CD4-positive, alpha-beta T cell treated with Interleukin-15 for 1 hour (primary cell): ENCODE results near the gene C11orf52.
A peak's percentile ranks its signal among the peaks of the same experiment; 100 is the strongest.
"Not testable (repeated sequence)": the region's sequence is repeated elsewhere in the genome, so short reads cannot be mapped to it uniquely, and the experiment has no call there.

Experiments used
- DNase-seq: peaks from one replicate; pipeline ENCODE4 v3.0.0-alpha.2; 2020

C11orf52 gene

GRCh38 chr11:111918390-111919256 lies at the start of gene C11orf52:
TSS of gene C11orf52 (plus strand) at chr11:111918913. CDS start at chr11:111918973, 60 bp downstream.
- no peak for DNase-seq

DNA sequence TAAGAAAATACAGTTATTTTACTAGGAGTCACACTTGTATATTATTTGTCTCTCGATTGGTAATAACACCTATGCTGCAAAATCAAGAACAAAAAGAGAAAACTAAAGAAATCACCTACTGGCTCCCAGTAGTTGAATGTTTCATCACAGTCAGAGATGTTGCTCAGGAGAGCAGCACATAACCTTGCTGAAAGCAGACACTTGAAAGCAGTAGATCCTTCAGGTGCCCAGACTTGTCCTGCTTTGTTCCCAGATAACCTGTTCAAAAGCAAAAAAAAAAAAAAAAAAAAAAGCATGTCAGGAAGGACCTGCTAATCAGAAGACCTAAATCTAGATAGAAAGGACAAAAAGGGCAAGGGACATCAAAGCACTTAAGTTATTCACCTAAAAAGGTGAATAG lies 48.6 kb upstream of the C11orf52 start:
- no peak for DNase-seq

DNA sequence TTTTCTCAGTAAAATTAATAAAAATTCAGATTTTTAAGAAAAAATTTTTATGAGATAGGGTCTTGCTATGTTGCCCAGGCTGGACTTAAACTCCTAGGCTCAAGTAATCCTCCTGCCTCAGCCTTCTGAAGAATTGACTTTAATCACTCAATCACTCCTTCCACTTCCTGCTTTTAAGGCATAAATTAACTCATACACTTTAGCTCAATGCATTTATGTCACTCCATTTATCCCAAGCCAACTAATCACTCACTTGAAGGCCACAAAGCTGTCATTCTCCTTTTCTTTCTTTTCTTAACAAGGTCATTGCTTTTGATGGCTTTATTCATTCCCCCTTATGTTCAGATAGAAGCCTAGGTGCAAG lies 48.2 kb upstream of the C11orf52 start:
- DNase-seq: no peak

DNA sequence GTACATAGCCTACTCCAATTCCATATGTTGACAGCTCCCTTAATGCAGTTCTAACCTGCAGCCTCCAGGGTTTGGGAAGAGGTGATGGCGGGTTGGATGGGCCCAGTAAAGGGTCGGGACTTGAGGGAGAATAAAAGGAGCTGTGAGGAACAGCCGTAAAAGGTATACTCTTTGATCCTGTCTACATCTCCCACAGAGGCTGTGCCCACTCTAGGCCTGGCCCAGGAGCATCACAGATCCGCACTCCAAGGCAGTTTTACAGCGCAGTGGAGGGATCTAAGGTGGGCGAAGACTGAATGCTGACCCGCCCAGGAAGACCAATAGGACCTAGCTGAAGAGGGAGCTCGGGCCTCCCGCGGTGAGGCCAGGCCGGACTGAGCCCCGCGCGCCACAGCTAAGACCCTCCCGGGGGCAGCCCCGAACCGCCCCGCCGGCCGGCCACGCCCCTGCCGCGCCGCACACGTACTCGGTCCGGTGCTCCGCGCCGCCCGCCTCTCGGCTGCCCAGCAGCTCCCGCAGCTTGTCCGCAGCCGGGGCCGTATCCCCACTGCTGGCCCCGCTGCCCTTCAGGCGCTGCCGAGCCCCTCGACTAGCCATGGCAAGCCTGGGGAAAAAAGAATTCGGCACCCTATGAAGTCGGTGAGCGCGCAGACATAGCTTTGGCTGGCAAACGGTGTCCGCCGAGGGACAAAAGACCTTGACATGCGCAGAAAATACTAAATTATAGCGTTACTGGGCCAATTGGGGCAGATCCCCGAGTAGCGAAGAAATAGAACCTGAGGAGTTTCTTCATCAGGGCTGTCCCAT lies 47.6 kb upstream of the C11orf52 start, which contains the start of gene ALG9:
ALG9 (minus strand) TSS at position 696 of the 807 bp plus-strand sequence; CDS start at position 597, 99 bp downstream.
- peak; percentile 83 for DNase-seq

DNA sequence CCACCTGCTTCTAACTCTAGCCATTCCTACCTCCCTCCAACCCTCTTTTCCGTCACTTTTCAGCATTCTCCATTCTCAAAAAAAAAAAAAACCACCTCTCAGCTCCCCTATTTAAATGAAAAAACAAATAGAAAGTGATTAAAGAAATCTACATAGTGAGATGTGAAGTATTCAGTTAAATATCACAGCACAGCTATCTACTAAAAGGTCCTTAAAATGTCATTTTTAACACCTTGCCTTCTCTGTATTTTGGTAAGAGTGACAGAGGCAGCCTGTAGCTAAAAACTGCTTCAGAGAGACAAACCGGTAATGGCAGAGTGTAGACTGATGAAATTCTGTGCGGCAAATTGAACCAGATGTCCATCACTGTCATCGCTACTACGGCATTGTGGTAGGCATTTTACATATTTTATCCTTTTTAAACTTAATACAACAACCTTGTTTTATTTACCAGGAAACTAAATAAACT lies 47.0 kb upstream of the C11orf52 start:
- DNase-seq: no peak

DNA sequence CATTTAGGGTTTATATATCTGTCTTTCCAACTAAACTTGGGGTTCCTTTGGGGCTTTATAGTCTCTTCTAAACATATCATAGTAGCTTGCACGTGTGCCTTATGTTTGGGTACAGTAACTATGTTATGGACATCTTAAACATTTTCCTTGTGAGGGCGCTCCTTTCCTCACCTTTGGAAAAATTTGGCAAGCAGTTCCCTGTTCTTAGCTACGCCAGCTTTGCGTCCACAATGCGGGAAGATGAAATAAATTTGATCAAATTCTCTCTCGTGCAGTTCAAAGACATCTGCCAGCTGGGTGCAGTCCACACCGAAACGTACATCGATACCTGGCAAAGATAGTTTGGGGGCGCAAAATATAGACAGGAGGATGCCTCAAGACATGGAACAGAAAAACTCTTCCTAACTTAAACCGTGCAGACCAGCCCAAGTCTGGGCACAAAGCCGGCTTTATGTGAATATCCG lies 40.3 kb upstream of the C11orf52 start:
- DNase-seq: no peak

GRCh38 chr11:111878849-111879636 lies 39.7 kb upstream of the C11orf52 start, which contains the start of the genes CFAP68 and FDXACB1:
TSS of gene CFAP68 (plus strand) at chr11:111879541. CDS start at chr11:111879561, 20 bp downstream.
TSS of gene FDXACB1 (minus strand) at chr11:111879165. CDS start at chr11:111879132, 33 bp downstream.
- DNase-seq: peak; percentile 97

GRCh38 chr11:111879637-111879960 lies 39.1 kb upstream of the C11orf52 start:
- no peak for DNase-seq

GRCh38 chr11:111882202-111882601 lies 36.5 kb upstream of the C11orf52 start:
- DNase-seq: no peak

GRCh38 chr11:111885053-111885452 lies 33.7 kb upstream of the C11orf52 start:
- not testable (repeated sequence) for DNase-seq

DNA sequence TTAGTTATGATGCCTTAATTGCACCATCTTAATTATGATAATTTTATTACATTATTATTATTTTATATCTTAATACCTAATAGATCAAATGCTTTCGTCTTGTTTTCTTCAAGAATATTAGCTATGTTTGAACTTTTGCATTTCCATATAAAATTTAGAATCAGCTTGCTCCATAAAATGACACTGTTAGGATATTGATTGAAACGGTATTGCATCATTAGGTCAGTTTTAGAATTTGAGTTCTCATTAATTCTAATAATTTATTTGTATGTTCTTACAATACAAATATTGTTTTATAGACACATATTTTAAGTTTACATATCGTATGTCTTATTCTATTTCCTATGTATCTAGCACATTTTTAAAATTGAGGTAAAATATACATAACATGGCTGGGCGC lies 32.7 kb upstream of the C11orf52 start:
- DNase-seq: no peak

GRCh38 chr11:111886844-111887243 lies 31.9 kb upstream of the C11orf52 start:
- DNase-seq: no peak

DNA sequence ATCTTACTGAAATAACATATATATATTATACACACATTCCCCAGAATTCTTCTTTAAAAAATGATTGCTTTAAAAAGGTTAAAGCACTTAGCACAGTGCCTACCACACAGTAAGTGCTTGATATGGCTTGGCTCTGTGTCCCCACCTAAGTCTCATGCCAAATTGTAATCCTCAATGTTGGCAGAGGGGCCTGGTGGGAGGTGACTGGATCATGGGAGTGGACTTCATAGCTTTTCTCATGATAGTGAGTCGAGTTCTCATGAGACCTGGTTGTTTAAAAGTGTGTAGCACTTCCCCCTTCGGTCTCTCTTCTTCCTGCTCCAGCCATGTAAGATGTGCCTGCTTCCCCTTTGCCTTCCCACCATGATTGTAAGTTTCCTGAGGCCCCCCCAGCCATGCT lies 13.3 kb upstream of the C11orf52 start:
- no peak for DNase-seq

- no peak for DNase-seq
Observed at GRCh38 chr11:111906680-111907079, 12.0 kb upstream of the C11orf52 start.

GRCh38 chr11:111908639-111909305 lies 9.9 kb upstream of the C11orf52 start:
- no peak for DNase-seq

GRCh38 chr11:111909378-111909777 lies 9.3 kb upstream of the C11orf52 start:
- no peak for DNase-seq

DNA sequence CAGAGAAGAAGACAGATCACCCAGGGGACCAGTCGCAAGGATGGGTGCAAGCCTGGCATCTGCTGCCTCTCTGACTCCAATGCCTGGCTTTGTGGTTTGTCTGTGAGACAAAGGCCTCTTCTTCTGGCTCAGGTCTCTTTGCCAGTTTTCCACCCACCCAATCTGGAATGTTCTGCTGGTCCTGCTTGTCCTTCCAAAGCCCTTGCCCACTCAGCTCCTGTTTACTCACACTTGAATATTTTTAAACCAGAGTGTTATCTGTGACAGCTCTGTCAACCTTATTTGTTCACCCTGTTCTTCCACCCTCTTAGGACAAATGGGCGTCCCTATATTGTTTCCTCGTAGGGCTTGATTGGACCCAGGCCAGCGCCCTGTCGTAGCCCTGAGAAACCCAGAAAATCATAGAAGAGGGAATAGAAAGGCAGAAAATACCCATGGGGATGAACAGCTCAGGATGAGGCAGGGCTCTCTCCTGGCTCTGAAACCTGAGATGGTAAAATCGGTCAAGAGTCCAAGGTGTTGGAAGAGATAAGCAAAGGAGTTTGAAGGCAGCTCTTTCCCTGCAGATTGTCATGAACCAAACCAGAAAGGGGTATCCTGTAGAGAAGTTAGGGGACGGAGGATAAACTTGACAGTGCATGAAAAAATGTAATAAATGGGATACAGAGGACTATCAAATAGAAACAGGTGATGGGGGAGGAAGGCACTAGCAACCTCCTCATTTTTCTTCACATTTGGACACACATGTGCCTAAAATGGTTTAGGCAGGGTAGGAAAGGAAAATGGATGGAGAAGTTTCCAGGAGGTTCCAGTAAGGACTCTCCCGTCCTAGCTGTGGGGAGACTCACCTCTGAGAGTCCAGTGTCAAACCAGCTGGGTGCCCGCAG lies 7.8 kb upstream of the C11orf52 start:
- DNase-seq: no peak

GRCh38 chr11:111911563-111912401 lies 6.9 kb upstream of the C11orf52 start, which contains the start of gene CRYAB:
TSS of gene CRYAB (minus strand) at chr11:111911770. CDS start at chr11:111911724, 46 bp downstream.
- no peak for DNase-seq

DNA sequence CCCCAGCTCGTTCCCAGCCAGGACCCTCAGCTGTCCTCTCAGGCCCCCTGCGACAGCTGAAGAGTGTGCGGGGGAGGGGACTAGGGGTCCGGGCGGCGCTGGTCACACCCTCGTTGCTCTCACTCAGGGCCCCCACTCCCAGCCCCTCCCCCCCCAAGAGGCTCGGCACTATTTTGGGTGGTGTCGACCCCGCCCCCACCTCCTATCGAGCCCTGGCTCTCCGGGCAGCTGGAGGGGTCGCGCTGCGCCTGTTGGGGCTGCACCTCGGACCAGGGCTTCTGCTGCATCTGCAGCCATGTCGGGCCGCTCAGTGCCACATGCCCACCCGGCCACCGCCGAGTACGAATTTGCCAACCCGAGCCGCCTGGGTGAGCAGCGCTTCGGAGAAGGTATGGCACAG lies 6.2 kb upstream of the C11orf52 start, which contains the start of gene HSPB2:
HSPB2 (plus strand) TSS at position 200 of the 400 bp plus-strand sequence; CDS start at position 296, 96 bp downstream.
- DNase-seq: no peak
